Left colon (tissue), 2 donors: ENCODE results near the gene GNAI3. TPM values are rescaled to one million over a fixed set of nuclear protein-coding genes. Genes with fewer than 3 reads are reported as not detected.

Experiments
- ATAC-seq: fragments of 200-7000 bp; cut with Tn5 transposase; one replicate; pipeline ENCODE4 v1.9.1; 2020; ENCODE audit warnings: mild to moderate bottlenecking, moderate library complexity
- DNase-seq, 2 donors: peaks; one replicate each; pipeline ENCODE4 v3.0.0-alpha.2; 2020
- intact Hi-C, 2 donors: fragments of 100-400 bp; cut with DNase I in 1 of 2; cut with micrococcal nuclease in 1 of 2; formaldehyde crosslinking; loops; one replicate each; pipeline versions ENCODE4 v1.11.2 to v1.14.0; 2022; cut with DNase I, micrococcal nuclease
- total RNA-seq, 2 donors: library from RNA; stranded (reverse); fragmentation: NEBNext Ultra II Directional; extraction: Animal tissue kit (Norgen Biotek cat#: 25700); gene quantifications; one replicate each; pipeline ENCODE4 v1.2.1, GENCODE V29; 2021
- donor health status: DM: no; HTN: no; CAD: no.
- donor health status: DM: yes; HTN: yes; CAD: no.

GNAI3 gene
- total RNA-seq, 2 donors from 2014 or later: 7.0 to 7.7 TPM

DNA sequence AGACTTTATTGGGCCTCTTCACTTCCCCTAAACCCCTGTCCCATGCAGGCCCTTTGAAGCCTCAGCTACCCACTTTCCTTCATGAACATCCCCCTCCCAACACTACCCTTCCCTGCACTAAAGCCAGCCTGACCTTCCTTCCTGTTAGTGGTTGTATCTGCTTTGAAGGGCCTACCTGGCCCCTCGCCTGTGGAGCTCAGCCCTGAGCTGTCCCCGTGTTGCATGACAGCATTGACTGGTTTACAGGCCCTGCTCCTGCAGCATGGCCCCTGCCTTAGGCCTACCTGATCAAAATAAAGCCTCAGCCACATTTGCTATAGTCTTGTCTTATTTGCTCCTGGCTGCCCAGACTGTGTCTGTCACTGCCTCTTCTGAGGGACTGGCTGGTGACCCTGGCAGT, 113.0 kb downstream of the GNAI3 start:
- ATAC-seq (no peak), DNase-seq (no peak)
- intact Hi-C loops: no loop called here

DNA sequence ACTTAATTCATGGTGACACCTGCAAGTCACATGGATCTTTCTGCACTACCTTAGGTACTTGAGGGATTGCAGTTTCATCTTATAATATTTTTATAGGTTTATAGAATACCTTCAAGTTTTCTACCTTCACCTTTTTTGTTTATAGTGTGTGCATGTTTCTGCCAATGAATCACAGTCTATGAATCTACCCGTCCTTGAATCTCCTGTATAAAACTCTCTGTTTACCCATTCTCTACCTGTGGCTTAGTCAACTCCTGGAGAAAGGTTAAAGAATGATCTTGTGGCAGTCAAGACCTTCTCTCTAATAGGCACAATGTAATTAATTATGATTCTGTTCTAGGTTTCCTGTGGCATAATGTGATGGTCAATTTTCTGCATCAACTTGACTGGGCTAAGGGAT, 116.3 kb downstream of the GNAI3 start:
- intact Hi-C loops: no loop called here
- DNase-seq (no peak), ATAC-seq (no peak)

DNA sequence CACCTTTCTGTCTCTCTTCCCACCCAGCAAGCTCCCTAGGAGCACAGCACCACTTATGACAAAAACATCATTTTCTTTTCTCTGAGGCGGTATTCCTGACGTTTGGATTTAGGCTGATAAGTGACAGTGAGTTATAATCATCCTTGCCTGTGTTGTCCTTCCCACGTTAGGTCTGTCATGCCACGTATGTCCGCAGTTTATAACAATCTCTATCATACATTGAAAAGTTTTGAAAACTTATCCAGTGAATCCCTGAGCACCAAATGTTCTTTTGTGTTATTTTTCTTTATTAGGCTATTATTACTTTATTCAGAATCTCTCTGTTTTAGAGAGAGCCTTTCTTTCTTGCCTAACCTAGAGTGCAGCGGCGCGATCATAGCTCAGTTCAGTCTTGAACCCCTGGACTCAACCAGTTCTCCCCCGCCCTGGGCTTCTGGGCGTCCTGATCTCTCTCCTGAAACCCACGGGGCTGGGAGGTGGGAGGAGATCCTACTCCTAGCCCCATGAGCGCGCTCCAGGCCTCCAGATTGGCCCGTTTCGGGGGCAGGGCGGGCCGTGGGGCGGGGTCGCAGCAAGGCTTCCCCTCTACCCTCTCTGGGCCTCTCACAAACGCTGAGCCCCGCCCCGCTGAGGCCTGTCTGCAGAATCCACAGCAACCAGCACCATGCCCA, 119.2 kb downstream of the GNAI3 start, which contains the start of gene GSTM2:
Gene GSTM2 (plus strand): TSS at position 606 of the 671 bp plus-strand sequence. CDS start 59 bp downstream, at position 665.
- intact Hi-C loops: no loop called here
- peak; percentile 98 for ATAC-seq
- DNase-seq: peak; percentile 91

Other genes with a start within 250 kb of the GNAI3 start
- gene MYBPHL, start 241.6 kb upstream of the GNAI3 start, total RNA-seq: not detected
- 100 to 1,000 TPM; 123 to 124 TPM for gene SORT1, start 150.7 kb upstream of the GNAI3 start, total RNA-seq
- gene PSMA5, start 122.2 kb upstream of the GNAI3 start, total RNA-seq: 10 to 100 TPM; 76.3 to 92.1 TPM
- under 1 TPM; 0.15 to 0.87 TPM for gene SYPL2, start 82.1 kb upstream of the GNAI3 start, total RNA-seq
- gene ATXN7L2, start 64.7 kb upstream of the GNAI3 start, total RNA-seq: 1 to 10 TPM; 1.8 to 1.9 TPM
- 10 to 100 TPM; 10.0 to 18.7 TPM for gene CYB561D1, start 54.5 kb upstream of the GNAI3 start, total RNA-seq
- gene AMIGO1, start 38.9 kb upstream of the GNAI3 start, total RNA-seq: 1 to 10 TPM; 3.8 to 5.6 TPM
- gene GPR61, start 8.7 kb upstream of the GNAI3 start, total RNA-seq: under 1 TPM in 1 of 2 donors, not detected in 1; 0.36 TPM
- under 1 TPM in 1 of 2 donors, not detected in 1; 0.73 TPM for gene GNAT2, start 71.0 kb downstream of the GNAI3 start, total RNA-seq
- gene AMPD2, start 71.2 kb downstream of the GNAI3 start, total RNA-seq: 10 to 100 TPM; 31.9 to 38.9 TPM
- gene GSTM4, start 107.5 kb downstream of the GNAI3 start, total RNA-seq: 10 to 100 TPM; 74.8 to 83.5 TPM
- 10 to 100 TPM; 22.5 to 37.8 TPM for gene GSTM2, start 119.4 kb downstream of the GNAI3 start, total RNA-seq
- not detected for gene GSTM1, start 139.2 kb downstream of the GNAI3 start, total RNA-seq
- 1 to 10 TPM in 1 of 2 donors, under 1 TPM in 1; 0.73 to 5.1 TPM for gene GSTM5, start 163.6 kb downstream of the GNAI3 start, total RNA-seq
- gene GSTM3, start 192.4 kb downstream of the GNAI3 start, total RNA-seq: 1 to 10 TPM; 4.1 to 8.7 TPM
- 100 to 1,000 TPM; 327 to 349 TPM for gene EPS8L3, start 215.3 kb downstream of the GNAI3 start, total RNA-seq